GM18502 (cell line): ENCODE results near the gene RAET1L.
"Not testable (repeated sequence)": the region's sequence is repeated elsewhere in the genome, so short reads cannot be mapped to it uniquely, and the experiment has no call there.

ENCODE experiments used
- ATAC-seq: cut with Tn5 transposase; IDR thresholded peaks from one replicate; pipeline ENCODE4 v1.9.1; 2021; ENCODE audit warnings: mild to moderate bottlenecking; ENCODE audit not compliant: unreplicated experiment, poor library complexity

RAET1L gene

GRCh38 chr6:150046943-150047342, 21.6 kb upstream of the RAET1L start:
- ATAC-seq: no peak

GRCh38 chr6:150044621-150045145, 19.4 kb upstream of the RAET1L start:
- ATAC-seq: no peak

- ATAC-seq: no peak
Measured at GRCh38 chr6:150043501-150044412, 18.4 kb upstream of the RAET1L start.

GRCh38 chr6:150043096-150043495, 17.8 kb upstream of the RAET1L start:
- no peak for ATAC-seq

GRCh38 chr6:150038202-150039062, 13.1 kb upstream of the RAET1L start:
- ATAC-seq: no peak

- ATAC-seq: no peak
Measured at GRCh38 chr6:150037526-150038201, 12.3 kb upstream of the RAET1L start.

- ATAC-seq: no peak
Measured at GRCh38 chr6:150036081-150036480, 10.7 kb upstream of the RAET1L start.

- no peak for ATAC-seq
Measured at GRCh38 chr6:150033207-150033771, 8.0 kb upstream of the RAET1L start.

- ATAC-seq: no peak
Measured at GRCh38 chr6:150032598-150032997, 7.3 kb upstream of the RAET1L start.

GRCh38 chr6:150030611-150031010, 5.3 kb upstream of the RAET1L start:
- no peak for ATAC-seq

GRCh38 chr6:150029749-150030148, 4.4 kb upstream of the RAET1L start:
- peak; percentile 62 for ATAC-seq

GRCh38 chr6:150029276-150029675, 3.9 kb upstream of the RAET1L start:
- no peak for ATAC-seq

GRCh38 chr6:150028799-150029198, 3.5 kb upstream of the RAET1L start:
- ATAC-seq: no peak

GRCh38 chr6:150027806-150028565, 2.7 kb upstream of the RAET1L start:
- ATAC-seq: no peak

GRCh38 chr6:150026976-150027805, 1.9 kb upstream of the RAET1L start:
- ATAC-seq: no peak

- ATAC-seq: no peak
Measured at GRCh38 chr6:150024646-150025155, 631 bp downstream of the RAET1L start.

GRCh38 chr6:150024021-150024420, 1.3 kb downstream of the RAET1L start:
- ATAC-seq: not testable (repeated sequence)

GRCh38 chr6:150021870-150022269, 3.5 kb downstream of the RAET1L start:
- ATAC-seq: not testable (repeated sequence)
